ENCODE data around the gene PTPN14.

PTPN14 gene

GRCh38 chr1:214548988-214549387 is 2.4 kb downstream of the PTPN14 start:
- H3K4me1 ChIP-seq (ENCODE audit: control insufficient read depth, low read depth, low read length) = peaks cover 32% of the 10 kb centered on the region
- peak overlapping the region; percentile 9 for H3K56ac ChIP-seq (ENCODE audit: low read length)
- H2BK15ac ChIP-seq (replicated peaks; ENCODE audit: low read depth) = no peak overlapping the region
- peaks cover 3% of the 10 kb centered on the region for H3K79me1 ChIP-seq (ENCODE audit: low read length)
- no peak overlapping the region for H3K4ac ChIP-seq (ENCODE audit: low read depth, low read length)
- H3K18ac ChIP-seq (ENCODE audit: low read length) = no peak overlapping the region
- H3K36me3 ChIP-seq (ENCODE audit: control insufficient read depth, insufficient read depth, low read length) = no peaks in the 10 kb centered on the region
- no peak overlapping the region for H2BK120ac ChIP-seq (ENCODE audit: low read depth, low read length)
- no peak for DNase-seq
- H3K79me2 ChIP-seq (ENCODE audit: control insufficient read depth, insufficient read depth, low read length) = peaks cover 73% of the 10 kb centered on the region
- peak overlapping the region; percentile 23 for H3K4me2 ChIP-seq (ENCODE audit: low read length)
- H3K4me3 ChIP-seq (ENCODE audit: low read length) = no peak overlapping the region
- no peak overlapping the region for H2AK5ac ChIP-seq (ENCODE audit: low read length)
- H3K27ac ChIP-seq (ENCODE audit: low read depth, low read length) = no peak overlapping the region
- no peak overlapping the region for H4K8ac ChIP-seq (ENCODE audit: low read depth, low read length)
- no peak overlapping the region for H2BK5ac ChIP-seq (ENCODE audit: low read length)
- no CpG with 5 or more reads among the region's 2 CpGs for WGBS (ENCODE audit: extremely low coverage, insufficient coverage, low lambda C conversion rate)
- no peak overlapping the region for H4K5ac ChIP-seq (ENCODE audit: low read length)
- no peak overlapping the region for H3K23ac ChIP-seq (ENCODE audit: low read length)
- H3K9ac ChIP-seq (ENCODE audit: low read length) = peak overlapping the region; percentile 95
- H3K27me3 ChIP-seq (ENCODE audit: insufficient read depth, low read length, poor library complexity) = no peaks in the 10 kb centered on the region

GRCh38 chr1:214548271-214548670 is 3.1 kb downstream of the PTPN14 start:
- Histone ChIP-seq H3K4me3 (ENCODE audit: low read length) (no peak overlapping the region), H3K27ac (ENCODE audit: low read depth, low read length) (no peak overlapping the region)

GRCh38 chr1:214547747-214548146 is 3.7 kb downstream of the PTPN14 start:
- no peak overlapping the region for H3K18ac ChIP-seq (ENCODE audit: low read length)
- H4K5ac ChIP-seq (ENCODE audit: low read length) = no peak overlapping the region
- no peak overlapping the region for H2AK5ac ChIP-seq (ENCODE audit: low read length)
- H2BK5ac ChIP-seq (ENCODE audit: low read length) = no peak overlapping the region
- H4K8ac ChIP-seq (ENCODE audit: low read depth, low read length) = no peak overlapping the region
- H2BK120ac ChIP-seq (ENCODE audit: low read depth, low read length) = no peak overlapping the region
- H3K4me2 ChIP-seq (ENCODE audit: low read length) = peak overlapping the region; percentile 19
- H3K79me2 ChIP-seq (ENCODE audit: control insufficient read depth, insufficient read depth, low read length) = peaks cover 82% of the 10 kb centered on the region
- H3K9ac ChIP-seq (ENCODE audit: low read length) = no peak overlapping the region
- H3K27ac ChIP-seq (ENCODE audit: low read depth, low read length) = no peak overlapping the region
- no peak overlapping the region for H3K4ac ChIP-seq (ENCODE audit: low read depth, low read length)
- peaks cover 3% of the 10 kb centered on the region for H3K79me1 ChIP-seq (ENCODE audit: low read length)
- H3K27me3 ChIP-seq (ENCODE audit: insufficient read depth, low read length, poor library complexity) = no peaks in the 10 kb centered on the region
- no peaks in the 10 kb centered on the region for H3K36me3 ChIP-seq (ENCODE audit: control insufficient read depth, insufficient read depth, low read length)
- DNase-seq = no peak
- peaks cover 23% of the 10 kb centered on the region for H3K4me1 ChIP-seq (ENCODE audit: control insufficient read depth, low read depth, low read length)
- H3K23ac ChIP-seq (ENCODE audit: low read length) = no peak overlapping the region
- H3K4me3 ChIP-seq (ENCODE audit: low read length) = no peak overlapping the region
- H3K56ac ChIP-seq (ENCODE audit: low read length) = no peak overlapping the region
- no peak overlapping the region for H2BK15ac ChIP-seq (replicated peaks; ENCODE audit: low read depth)

More at GRCh38 chr1:214548271-214548670, 3.1 kb downstream of the PTPN14 start:
- WGBS (ENCODE audit: extremely low coverage, insufficient coverage, low lambda C conversion rate) = no CpG with 5 or more reads among the region's 4 CpGs
- Histone ChIP-seq H3K79me1 (ENCODE audit: low read length) (peaks cover 3% of the 10 kb centered on the region), H3K79me2 (ENCODE audit: control insufficient read depth, insufficient read depth, low read length) (peaks cover 79% of the 10 kb centered on the region), H3K4me1 (ENCODE audit: control insufficient read depth, low read depth, low read length) (peaks cover 26% of the 10 kb centered on the region), H2BK5ac (ENCODE audit: low read length) (no peak overlapping the region), H4K8ac (ENCODE audit: low read depth, low read length) (no peak overlapping the region), H3K23ac (ENCODE audit: low read length) (no peak overlapping the region), H3K9ac (ENCODE audit: low read length) (no peak overlapping the region), H3K56ac (ENCODE audit: low read length) (no peak overlapping the region), H3K4ac (ENCODE audit: low read depth, low read length) (no peak overlapping the region), H3K27me3 (ENCODE audit: insufficient read depth, low read length, poor library complexity) (no peaks in the 10 kb centered on the region), H4K5ac (ENCODE audit: low read length) (no peak overlapping the region), H3K36me3 (ENCODE audit: control insufficient read depth, insufficient read depth, low read length) (no peaks in the 10 kb centered on the region), H3K4me2 (ENCODE audit: low read length) (peak overlapping the region; percentile 19), H2AK5ac (ENCODE audit: low read length) (no peak overlapping the region), H3K18ac (ENCODE audit: low read length) (no peak overlapping the region), H2BK120ac (ENCODE audit: low read depth, low read length) (no peak overlapping the region), H2BK15ac (replicated peaks; ENCODE audit: low read depth) (no peak overlapping the region)
- no peak for DNase-seq

- Histone ChIP-seq H3K9ac (ENCODE audit: low read length) (peak overlapping the region; percentile 38), H3K79me2 (ENCODE audit: control insufficient read depth, insufficient read depth, low read length) (peaks cover 89% of the 10 kb centered on the region), H3K23ac (ENCODE audit: low read length) (no peak overlapping the region), H2BK15ac (replicated peaks; ENCODE audit: low read depth) (no peak overlapping the region), H4K8ac (ENCODE audit: low read depth, low read length) (no peak overlapping the region), H2AK5ac (ENCODE audit: low read length) (no peak overlapping the region), H2BK5ac (ENCODE audit: low read length) (no peak overlapping the region), H3K18ac (ENCODE audit: low read length) (no peak overlapping the region), H3K4me1 (ENCODE audit: control insufficient read depth, low read depth, low read length) (peaks cover 20% of the 10 kb centered on the region), H3K4me3 (ENCODE audit: low read length) (no peak overlapping the region), H3K56ac (ENCODE audit: low read length) (peak overlapping the region; percentile 50), H3K4me2 (ENCODE audit: low read length) (no peak overlapping the region), H2BK120ac (ENCODE audit: low read depth, low read length) (no peak overlapping the region), H3K79me1 (ENCODE audit: low read length) (peaks cover 8% of the 10 kb centered on the region), H3K36me3 (ENCODE audit: control insufficient read depth, insufficient read depth, low read length) (no peaks in the 10 kb centered on the region), H3K27ac (ENCODE audit: low read depth, low read length) (no peak overlapping the region), H3K4ac (ENCODE audit: low read depth, low read length) (no peak overlapping the region), H3K27me3 (ENCODE audit: insufficient read depth, low read length, poor library complexity) (no peaks in the 10 kb centered on the region), H4K5ac (ENCODE audit: low read length) (no peak overlapping the region)
- no CpG with 5 or more reads among the region's 6 CpGs for WGBS (ENCODE audit: extremely low coverage, insufficient coverage, low lambda C conversion rate)
- no peak for DNase-seq
These were observed 4.3 kb downstream of the PTPN14 start for GRCh38 chr1:214546886-214547641.

- Histone ChIP-seq H3K79me1 (ENCODE audit: low read length) (peaks cover 10% of the 10 kb centered on the region), H4K8ac (ENCODE audit: low read depth, low read length) (no peak overlapping the region), H3K18ac (ENCODE audit: low read length) (no peak overlapping the region), H2BK5ac (ENCODE audit: low read length) (no peak overlapping the region), H4K5ac (ENCODE audit: low read length) (no peak overlapping the region), H2AK5ac (ENCODE audit: low read length) (no peak overlapping the region), H3K79me2 (ENCODE audit: control insufficient read depth, insufficient read depth, low read length) (peaks cover 93% of the 10 kb centered on the region), H3K36me3 (ENCODE audit: control insufficient read depth, insufficient read depth, low read length) (no peaks in the 10 kb centered on the region), H3K9ac (ENCODE audit: low read length) (no peak overlapping the region), H3K4me3 (ENCODE audit: low read length) (no peak overlapping the region), H3K27ac (ENCODE audit: low read depth, low read length) (no peak overlapping the region), H3K56ac (ENCODE audit: low read length) (no peak overlapping the region), H2BK15ac (replicated peaks; ENCODE audit: low read depth) (no peak overlapping the region), H3K4me1 (ENCODE audit: control insufficient read depth, low read depth, low read length) (peaks cover 24% of the 10 kb centered on the region), H3K27me3 (ENCODE audit: insufficient read depth, low read length, poor library complexity) (no peaks in the 10 kb centered on the region), H3K4me2 (ENCODE audit: low read length) (no peak overlapping the region), H2BK120ac (ENCODE audit: low read depth, low read length) (no peak overlapping the region), H3K23ac (ENCODE audit: low read length) (no peak overlapping the region), H3K4ac (ENCODE audit: low read depth, low read length) (no peak overlapping the region)
- DNase-seq = no peak
- WGBS (ENCODE audit: extremely low coverage, insufficient coverage, low lambda C conversion rate) = no CpG with 5 or more reads among the region's 4 CpGs
These were observed 5.3 kb downstream of the PTPN14 start for GRCh38 chr1:214546084-214546483.

GRCh38 chr1:214545293-214545692 is 6.1 kb downstream of the PTPN14 start:
- H2BK5ac ChIP-seq (ENCODE audit: low read length) = no peak overlapping the region
- H4K5ac ChIP-seq (ENCODE audit: low read length) = no peak overlapping the region
- no peak overlapping the region for H3K23ac ChIP-seq (ENCODE audit: low read length)
- DNase-seq = peak; percentile 59
- peaks cover 26% of the 10 kb centered on the region for H3K4me1 ChIP-seq (ENCODE audit: control insufficient read depth, low read depth, low read length)
- H3K27me3 ChIP-seq (ENCODE audit: insufficient read depth, low read length, poor library complexity) = no peaks in the 10 kb centered on the region
- H2BK15ac ChIP-seq (replicated peaks; ENCODE audit: low read depth) = no peak overlapping the region
- no peak overlapping the region for H3K4me2 ChIP-seq (ENCODE audit: low read length)
- H3K18ac ChIP-seq (ENCODE audit: low read length) = no peak overlapping the region
- H3K36me3 ChIP-seq (ENCODE audit: control insufficient read depth, insufficient read depth, low read length) = no peaks in the 10 kb centered on the region
- no peak overlapping the region for H3K56ac ChIP-seq (ENCODE audit: low read length)
- no peak overlapping the region for H2BK120ac ChIP-seq (ENCODE audit: low read depth, low read length)
- H3K79me2 ChIP-seq (ENCODE audit: control insufficient read depth, insufficient read depth, low read length) = peaks cover 89% of the 10 kb centered on the region
- no peak overlapping the region for H4K8ac ChIP-seq (ENCODE audit: low read depth, low read length)
- no peak overlapping the region for H3K9ac ChIP-seq (ENCODE audit: low read length)
- H3K27ac ChIP-seq (ENCODE audit: low read depth, low read length) = no peak overlapping the region
- no CpG with 5 or more reads among the region's 2 CpGs for WGBS (ENCODE audit: extremely low coverage, insufficient coverage, low lambda C conversion rate)
- peaks cover 12% of the 10 kb centered on the region for H3K79me1 ChIP-seq (ENCODE audit: low read length)
- no peak overlapping the region for H2AK5ac ChIP-seq (ENCODE audit: low read length)
- H3K4me3 ChIP-seq (ENCODE audit: low read length) = no peak overlapping the region
- no peak overlapping the region for H3K4ac ChIP-seq (ENCODE audit: low read depth, low read length)
